HEK293 (cell line): ENCODE measurements around the gene GJC1.

ENCODE experiments used
- CTCF ChIP-seq: fragments of 450-650 bp; formaldehyde crosslinking; IDR thresholded peaks from 2 replicates; pipeline ENCODE4 v1.5.1; 2016; ENCODE audit warnings: missing biosample characterization, missing genetic modification characterization
- KLF10 ChIP-seq: fragments of 450-650 bp; IDR thresholded peaks from 2 replicates; pipeline ENCODE4 v1.5.1; 2018; ENCODE audit warnings: missing biosample characterization, mild to moderate bottlenecking, missing genetic modification characterization
- KLF16 ChIP-seq: fragments of 450-650 bp; formaldehyde crosslinking; IDR thresholded peaks from 2 replicates; pipeline ENCODE4 v1.5.1; 2017; ENCODE audit warnings: missing biosample characterization, missing genetic modification characterization
- PRDM10 ChIP-seq: fragments of 450-650 bp; formaldehyde crosslinking; IDR thresholded peaks from 2 replicates; pipeline ENCODE4 v1.5.1; 2016; ENCODE audit warnings: missing biosample characterization, missing genetic modification characterization
- RBAK ChIP-seq: fragments of 450-650 bp; formaldehyde crosslinking; IDR thresholded peaks from 2 replicates; pipeline ENCODE4 v1.5.1; 2016; ENCODE audit warnings: missing biosample characterization, missing genetic modification characterization
- REST ChIP-seq: fragments of 450-650 bp; formaldehyde crosslinking; IDR thresholded peaks from 2 replicates; pipeline ENCODE4 v1.5.1; 2016; ENCODE audit warnings: missing biosample characterization, missing genetic modification characterization
- YY1 ChIP-seq: fragments of 450-650 bp; formaldehyde crosslinking; IDR thresholded peaks from 2 replicates; pipeline ENCODE4 v1.5.1; 2018; ENCODE audit warnings: missing biosample characterization, missing genetic modification characterization
- ZBTB21 ChIP-seq: fragments of 450-650 bp; formaldehyde crosslinking; IDR thresholded peaks from 2 replicates; pipeline ENCODE4 v1.5.1; 2017; ENCODE audit warnings: missing biosample characterization, missing genetic modification characterization
- ZFP37 ChIP-seq: fragments of 450-650 bp; formaldehyde crosslinking; IDR thresholded peaks from 2 replicates; pipeline ENCODE4 v1.5.1; 2016; ENCODE audit warnings: missing biosample characterization, missing genetic modification characterization
- ZNF398 ChIP-seq: fragments of 450-650 bp; formaldehyde crosslinking; IDR thresholded peaks from 2 replicates; pipeline ENCODE4 v1.5.1; 2017; ENCODE audit warnings: missing biosample characterization, missing genetic modification characterization
- ZNF513 ChIP-seq: fragments of 450-650 bp; IDR thresholded peaks from 2 replicates; pipeline ENCODE4 v1.5.1; 2018; ENCODE audit warnings: missing biosample characterization, missing genetic modification characterization
- ZNF629 ChIP-seq: fragments of 450-650 bp; formaldehyde crosslinking; IDR thresholded peaks from 2 replicates; pipeline ENCODE4 v1.5.1; 2017; ENCODE audit warnings: missing biosample characterization, missing genetic modification characterization

GRCh38 chr17:44863061-44863918 is 33.2 kb upstream of the GJC1 start:
- TF ChIP-seq CTCF (tag by site-specific recombination) (no peak), PRDM10 (no peak), YY1 (tag by site-specific recombination) (no peak), REST (no peak), ZFP37 (no peak), RBAK (no peak), KLF16 (tag by site-specific recombination) (no peak), ZNF398 (tag by site-specific recombination) (no peak), ZNF629 (tag by site-specific recombination) (no peak), ZBTB21 (tag by site-specific recombination) (no peak), KLF10 (tag by site-specific recombination) (no peak), ZNF513 (tag by site-specific recombination) (no peak)
